Sigmoid colon (tissue), 7 donors: Measurements from ENCODE around the gene OPCML. TPM values are rescaled to one million over a fixed set of nuclear protein-coding genes. Genes with fewer than 3 reads are reported as not detected.

Experiments used
- DNase-seq: peaks from one replicate; pipeline ENCODE4 v3.0.0-alpha.2; 2019
- H3K27ac ChIP-seq, 4 donors: fragments of 200-600 bp; sonication (generic); one replicate each; pipeline ENCODE4 v1.5.1; 2016 to 2019; ENCODE audit warnings: mild to moderate bottlenecking in 1 of 4
- H3K27me3 ChIP-seq, 3 donors: fragments of 200-600 bp; sonication (generic); one replicate each; pipeline ENCODE4 v1.5.1; 2019; ENCODE audit warnings: mild to moderate bottlenecking in 1 of 3
- H3K36me3 ChIP-seq, 4 donors: fragments of 200-600 bp; sonication (generic); one replicate each; pipeline ENCODE4 v1.5.1; 2016 to 2019
- H3K4me1 ChIP-seq, 4 donors: fragments of 200-600 bp; sonication (generic); one replicate each; pipeline ENCODE4 v1.5.1; 2017 to 2019
- H3K4me3 ChIP-seq, 4 donors: fragments of 200-600 bp; sonication (generic); one replicate each; pipeline ENCODE4 v1.5.1; 2017 to 2019; ENCODE audit warnings: mild to moderate bottlenecking in 2 of 4, moderate library complexity in 1 of 4
- H3K9me3 ChIP-seq, 4 donors: fragments of 200-600 bp in 3 of 4; sonication (generic) in 3 of 4; one replicate each; pipeline versions ENCODE4 v1.5.1 to v1.6.1; 2013 to 2019
- EP300 ChIP-seq, 4 donors: sonication (generic); formaldehyde crosslinking; IDR thresholded peaks; one replicate each; pipeline ENCODE4 v1.6.1; 2017; ENCODE audit warnings: antibody characterized with exemption in 4 of 4
- POLR2A ChIP-seq, 2 donors: fragments of 450-650 bp; IDR thresholded peaks; one replicate each; pipeline ENCODE4 v1.6.1; 2016; ENCODE audit warnings: antibody characterized with exemption in 2 of 2, mild to moderate bottlenecking in 2 of 2, moderate library complexity in 2 of 2
- POLR2AphosphoS5 ChIP-seq, 4 donors: sonication (generic); formaldehyde crosslinking; IDR thresholded peaks; one replicate each; pipeline ENCODE4 v1.6.1; 2017; ENCODE audit warnings: antibody characterized with exemption in 4 of 4
- WGBS, 2 donors: extraction: QIAGEN DNeasy Blood & Tissue Kit; methylation state at CpG; one replicate each; pipeline ENCODE4 v1.1.7; 2013; 5-methylcytosine and 5-hydroxymethylcytosine counted together
- intact Hi-C: fragments of 100-400 bp; cut with DNase I; formaldehyde crosslinking; loops from one replicate; pipeline ENCODE4 v1.15.1; 2023
- polyA plus RNA-seq, 3 donors: library from polyadenylated mRNA; stranded (reverse); fragments of 200-250 nt; gene quantifications; one replicate each; pipeline ENCODE4 v1.2.3, GENCODE V29; 2013
- total RNA-seq, 4 donors: library from RNA; depleted of rRNA; stranded (reverse); fragments of >200 nt; gene quantifications; one replicate each; pipeline ENCODE4 v1.1.0, GENCODE V29; 2016
- TF ChIP-seq, protein P1 (sequence below), 4 experiments: fragments of 450-650 bp in 3 of 4; fragments of 200-600 bp in 1 of 4; IDR thresholded peaks; one replicate each; pipeline ENCODE4 v1.5.1; 2016 to 2019; ENCODE audit warnings: antibody characterized with exemption in 4 of 4, mild to moderate bottlenecking in 3 of 4, moderate library complexity in 2 of 4
- donor health status: healthy with polysubstance abuse.
- donor health status: Bipolar disorder and iron deficiency.
- donor health status: healthy.

Gene OPCML
- total and polyA plus RNA-seq, 7 donors, result under 0.01 to 0.14 (median 0.03) TPM; not detected in 4

DNA sequence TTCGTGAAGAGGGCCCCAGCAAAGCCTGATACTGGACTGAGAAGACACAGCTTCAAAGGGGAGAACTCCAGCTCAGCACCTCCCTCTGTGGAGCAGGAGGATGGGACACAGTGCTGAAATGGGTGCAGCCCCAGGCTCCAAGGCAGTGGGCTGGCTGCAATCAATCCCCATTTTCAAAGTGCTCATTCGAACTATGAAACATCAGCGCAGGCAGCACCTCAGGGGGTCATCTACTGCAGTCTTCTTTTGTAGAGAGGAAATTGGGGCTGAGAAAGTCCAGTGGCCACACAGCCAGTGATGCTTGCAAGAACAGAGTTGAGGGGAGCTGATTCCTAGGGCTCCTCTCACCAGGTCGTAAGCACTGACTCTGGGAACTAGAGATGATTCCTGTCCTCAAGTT is 25.1 kb downstream of the OPCML start:
- intact Hi-C loops, result no loop called here
- DNase-seq, result no peak
- no peak overlapping the region for H3K27ac ChIP-seq
- peaks cover 0 to 12% (median 0%) of the 10 kb centered on the region in 3 donors for H3K27me3 ChIP-seq
- H3K36me3 ChIP-seq, result no peaks in the 10 kb centered on the region
- no peak overlapping the region for H3K4me3 ChIP-seq
- WGBS, 2 donors, result 83 to 87% methylated on average over 4 of the region's 4 CpGs
- no peak for TF ChIP-seq EP300 (IDR thresholded peaks at IDR 0.05)
- no peak for TF ChIP-seq POLR2AphosphoS5 (IDR thresholded peaks at IDR 0.05)
- no peak for TF ChIP-seq POLR2A (IDR thresholded peaks at IDR 0.05)
- TF ChIP-seq, protein P1, sequence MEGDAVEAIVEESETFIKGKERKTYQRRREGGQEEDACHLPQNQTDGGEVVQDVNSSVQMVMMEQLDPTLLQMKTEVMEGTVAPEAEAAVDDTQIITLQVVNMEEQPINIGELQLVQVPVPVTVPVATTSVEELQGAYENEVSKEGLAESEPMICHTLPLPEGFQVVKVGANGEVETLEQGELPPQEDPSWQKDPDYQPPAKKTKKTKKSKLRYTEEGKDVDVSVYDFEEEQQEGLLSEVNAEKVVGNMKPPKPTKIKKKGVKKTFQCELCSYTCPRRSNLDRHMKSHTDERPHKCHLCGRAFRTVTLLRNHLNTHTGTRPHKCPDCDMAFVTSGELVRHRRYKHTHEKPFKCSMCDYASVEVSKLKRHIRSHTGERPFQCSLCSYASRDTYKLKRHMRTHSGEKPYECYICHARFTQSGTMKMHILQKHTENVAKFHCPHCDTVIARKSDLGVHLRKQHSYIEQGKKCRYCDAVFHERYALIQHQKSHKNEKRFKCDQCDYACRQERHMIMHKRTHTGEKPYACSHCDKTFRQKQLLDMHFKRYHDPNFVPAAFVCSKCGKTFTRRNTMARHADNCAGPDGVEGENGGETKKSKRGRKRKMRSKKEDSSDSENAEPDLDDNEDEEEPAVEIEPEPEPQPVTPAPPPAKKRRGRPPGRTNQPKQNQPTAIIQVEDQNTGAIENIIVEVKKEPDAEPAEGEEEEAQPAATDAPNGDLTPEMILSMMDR (IDR thresholded peaks at IDR 0.05), result no peak
- no peaks in the 10 kb centered on the region for H3K9me3 ChIP-seq
- no peaks in the 10 kb centered on the region for H3K4me1 ChIP-seq

DNA sequence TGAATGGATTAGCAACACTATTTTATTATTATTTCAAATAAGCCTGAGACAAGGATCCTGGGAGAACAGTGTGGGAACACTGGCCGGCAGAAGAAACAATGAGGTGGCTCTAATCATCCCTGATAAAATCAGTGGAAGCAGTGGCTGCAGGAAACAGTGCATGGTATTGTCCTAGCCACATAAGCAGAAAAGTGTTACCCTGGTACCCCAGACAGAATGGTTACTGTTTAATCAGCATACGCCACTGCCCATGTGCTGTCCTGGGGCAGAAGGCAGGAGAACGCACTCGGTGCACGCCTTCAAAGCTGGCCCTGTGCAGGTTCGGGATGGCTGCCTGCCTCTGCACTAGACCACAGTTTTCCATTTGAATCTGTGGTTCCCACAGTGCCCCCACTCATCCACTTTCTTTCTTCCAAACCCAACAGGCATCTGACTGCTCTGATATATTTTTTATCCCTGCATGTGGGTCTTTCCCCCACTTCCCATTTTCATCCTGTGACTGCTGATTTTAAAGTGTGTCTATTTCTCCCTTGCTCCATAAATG is 25.7 kb downstream of the OPCML start:
- no peak for TF ChIP-seq EP300 (IDR thresholded peaks at IDR 0.05)
- TF ChIP-seq, protein P1 (IDR thresholded peaks at IDR 0.05), result no peak
- TF ChIP-seq POLR2A (IDR thresholded peaks at IDR 0.05), result no peak
- no peak for TF ChIP-seq POLR2AphosphoS5 (IDR thresholded peaks at IDR 0.05)
- H3K27me3 ChIP-seq, result peaks cover 0 to 8% (median 0%) of the 10 kb centered on the region in 3 donors
- no peak overlapping the region for H3K4me3 ChIP-seq
- H3K4me1 ChIP-seq, result no peaks in the 10 kb centered on the region
- intact Hi-C loops, result no loop called here
- WGBS, 2 donors, result 63 to 66% methylated on average over 6 of the region's 6 CpGs
- H3K9me3 ChIP-seq, result no peaks in the 10 kb centered on the region
- no peak for DNase-seq
- no peak overlapping the region for H3K27ac ChIP-seq
- H3K36me3 ChIP-seq, result no peaks in the 10 kb centered on the region

DNA sequence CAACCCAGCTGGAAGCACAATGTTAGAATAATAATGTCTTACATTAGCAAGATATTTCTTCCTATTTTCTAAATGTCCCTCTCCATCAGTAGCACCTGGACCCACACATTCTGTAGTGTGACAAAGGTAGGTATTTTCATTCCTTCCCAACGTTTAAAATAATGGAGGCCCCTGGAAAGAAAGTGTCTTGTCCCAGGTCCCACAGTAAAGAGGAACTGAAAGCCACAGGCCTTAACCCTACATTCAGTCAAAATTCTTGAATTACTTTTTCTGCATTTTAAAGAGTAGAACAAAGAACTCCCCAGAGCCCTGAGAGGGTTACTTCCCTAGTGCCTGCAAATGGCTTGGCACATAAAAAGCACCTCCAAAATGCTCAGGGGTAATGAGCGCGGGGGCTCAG is 26.3 kb downstream of the OPCML start:
- intact Hi-C loops, result no loop called here
- no peak overlapping the region for H3K4me3 ChIP-seq
- H3K36me3 ChIP-seq, result no peaks in the 10 kb centered on the region
- H3K27me3 ChIP-seq, result peaks cover 0 to 8% (median 0%) of the 10 kb centered on the region in 3 donors
- H3K9me3 ChIP-seq, result no peaks in the 10 kb centered on the region
- no peaks in the 10 kb centered on the region for H3K4me1 ChIP-seq
- no peak for TF ChIP-seq POLR2AphosphoS5 (IDR thresholded peaks at IDR 0.05)
- no peak for TF ChIP-seq EP300 (IDR thresholded peaks at IDR 0.05)
- no peak for DNase-seq
- no peak overlapping the region for H3K27ac ChIP-seq
- 47 to 75% methylated on average over 3 of the region's 3 CpGs for WGBS, 2 donors

DNA sequence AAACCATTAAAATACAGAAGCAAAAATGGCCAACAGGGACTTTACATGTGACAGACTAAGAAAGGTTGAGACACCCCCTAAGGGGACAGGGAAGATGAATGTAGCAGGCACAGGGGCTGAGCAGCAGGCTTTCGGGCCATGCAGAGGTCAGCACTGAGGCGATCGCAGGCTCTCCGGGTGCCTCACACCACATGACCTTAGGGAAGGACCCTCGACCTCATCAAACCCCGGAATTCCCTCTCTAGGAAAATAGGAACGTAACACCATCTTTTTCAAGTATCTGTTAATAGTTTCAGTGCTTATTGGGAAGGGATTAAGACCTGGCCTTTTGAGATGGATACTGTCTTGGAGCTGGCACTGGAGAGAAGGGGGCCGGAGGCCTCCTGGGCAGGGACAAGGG is 27.4 kb downstream of the OPCML start:
- Histone ChIP-seq H3K27me3 (peaks cover 0 to 12% (median 0%) of the 10 kb centered on the region in 3 donors), H3K4me1 (no peaks in the 10 kb centered on the region), H3K27ac (no peak overlapping the region), H3K4me3 (no peak overlapping the region), H3K36me3 (no peaks in the 10 kb centered on the region), H3K9me3 (no peaks in the 10 kb centered on the region)
- TF ChIP-seq, protein P1 (IDR thresholded peaks at IDR 0.05), result no peak
- TF ChIP-seq POLR2AphosphoS5 (IDR thresholded peaks at IDR 0.05), result no peak
- no peak for TF ChIP-seq POLR2A (IDR thresholded peaks at IDR 0.05)
- no peak for TF ChIP-seq EP300 (IDR thresholded peaks at IDR 0.05)
- no peak for DNase-seq
- WGBS, 2 donors, result 75 to 78% methylated on average over 8 of the region's 8 CpGs
- intact Hi-C loops, result no loop called here

DNA sequence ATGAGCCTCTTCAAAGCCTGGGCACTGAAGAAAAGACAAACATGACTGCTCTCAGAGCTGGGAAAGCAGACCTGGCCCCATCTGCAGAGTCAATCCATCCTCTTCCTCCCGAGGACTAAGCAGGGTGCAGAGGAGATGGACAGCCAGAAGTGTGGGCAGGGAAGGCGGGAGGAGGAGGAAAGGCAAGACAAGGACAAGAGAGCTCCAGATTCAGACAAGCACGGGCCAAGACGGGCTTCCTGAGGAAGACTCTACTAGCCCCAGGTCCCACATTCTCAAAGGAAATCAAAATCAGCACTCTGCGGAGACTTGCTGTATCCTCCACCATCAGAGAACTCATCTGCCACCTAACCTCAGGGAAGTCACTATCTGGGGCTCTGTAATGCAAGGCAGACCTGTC is 28.5 kb downstream of the OPCML start:
- Histone ChIP-seq H3K9me3 (no peaks in the 10 kb centered on the region), H3K4me1 (no peaks in the 10 kb centered on the region), H3K27me3 (peaks cover 0 to 17% (median 0%) of the 10 kb centered on the region in 3 donors), H3K27ac (no peak overlapping the region), H3K36me3 (no peaks in the 10 kb centered on the region), H3K4me3 (no peak overlapping the region)
- WGBS, 2 donors, result 66 to 72% methylated on average over 5 of the region's 5 CpGs
- intact Hi-C loops, result no loop called here
- DNase-seq, result no peak
- TF ChIP-seq POLR2A (IDR thresholded peaks at IDR 0.05), result no peak
- TF ChIP-seq, protein P1 (IDR thresholded peaks at IDR 0.05), result no peak
- no peak for TF ChIP-seq EP300 (IDR thresholded peaks at IDR 0.05)
- no peak for TF ChIP-seq POLR2AphosphoS5 (IDR thresholded peaks at IDR 0.05)
